ENCODE data around the gene FLVCR2. TPM values are rescaled to one million over a fixed set of nuclear protein-coding genes. Genes with fewer than 3 reads are reported as not detected.

Gene FLVCR2
- total and polyA plus RNA-seq, 2 experiments from 2014 or later = 1.4 to 3.1 TPM

- Histone ChIP-seq H4K20me1 (replicated peaks; ENCODE audit: insufficient read depth) (0 out of 2 replicates have a peak, but pooled peaks cover 4% of the 10 kb centered on the region), H2AFZ (no peak overlapping the region), H3K9me2 (ENCODE audit: insufficient read depth) (peaks cover 5% of the 10 kb centered on the region; the same call in 1 of the 2 replicates), H3K4me3 (no peak overlapping the region), H3K4me1 (ENCODE audit: insufficient read depth) (no peaks in the 10 kb centered on the region), H3K79me2 (replicated peaks; ENCODE audit: insufficient read depth) (no peaks in the 10 kb centered on the region), H3F3A (replicated peaks; ENCODE audit: low read depth) (no peaks in the 10 kb centered on the region), H3K4me2 (no peak overlapping the region), H3K27ac (ENCODE audit: low read depth) (no peak overlapping the region), H3K36me3 (ENCODE audit: insufficient read depth) (peaks cover 22% of the 10 kb centered on the region), H3K27me3 (ENCODE audit: insufficient read depth) (no peaks in the 10 kb centered on the region)
- Mint-ChIP-seq H3K27me3 (ENCODE audit: insufficient read depth, low read depth, poor library complexity) (peaks cover 4% of the 10 kb centered on the region), H3K36me3 (ENCODE audit: low read depth) (peaks cover 58% of the 10 kb centered on the region), H3K4me3 (no peak overlapping the region), H3K4me1 (no peaks in the 10 kb centered on the region; the same call in 2 of the 3 replicates), H3K27ac (no peak overlapping the region), H3K9me3 (peaks cover 15% of the 10 kb centered on the region; the same call in 2 of the 3 replicates)
- DNase-seq (ENCODE audit: low spot score) (no peak), ATAC-seq (no peak)
- TF ChIP-seq CTCF (conservative IDR thresholded peaks at IDR 0.05; ENCODE audit: low read depth in 2 of 2) = no peak
Observed at GRCh38 chr14:75697386-75697785, 119.0 kb downstream of the FLVCR2 start.

Small RNAs within 50 kb of the gene (small RNA-seq; reads per million reads assigned to genes)
- gene RNA5SP387 (ENCODE audit: low replicate concordance) = 0.35 reads per million, percentile 19 among the genes with 10 or more reads in this experiment

Other genes starting within 250 kb of the FLVCR2 start
- 38.9 and 46.4 TPM in 2 replicates for gene JDP2, start 150.6 kb upstream of the FLVCR2 start, total RNA-seq (2014; rRNA removed; shearing (Covaris generic))
- gene JDP2, start 150.6 kb upstream of the FLVCR2 start, polyA plus RNA-seq (2016; fragmentation: Nextera tagmentation; extraction: Ambion mirVana) = 12.5 and 13.3 TPM in 2 replicates
- gene BATF, start 56.2 kb upstream of the FLVCR2 start, total RNA-seq (2014; rRNA removed; shearing (Covaris generic)) = not detected in 2 replicates
- gene BATF, start 56.2 kb upstream of the FLVCR2 start, polyA plus RNA-seq (2016; fragmentation: Nextera tagmentation; extraction: Ambion mirVana) = not detected in 2 replicates
- 27.1 and 27.9 TPM in 2 replicates for gene ERG28, start 82.3 kb downstream of the FLVCR2 start, total RNA-seq (2014; rRNA removed; shearing (Covaris generic))
- gene ERG28, start 82.3 kb downstream of the FLVCR2 start, polyA plus RNA-seq (2016; fragmentation: Nextera tagmentation; extraction: Ambion mirVana) = 88.9 and 95.1 TPM in 2 replicates
- 34.2 and 35.4 TPM in 2 replicates for gene TTLL5, start 82.6 kb downstream of the FLVCR2 start, total RNA-seq (2014; rRNA removed; shearing (Covaris generic))
- 24.5 and 33.5 TPM in 2 replicates for gene TTLL5, start 82.6 kb downstream of the FLVCR2 start, polyA plus RNA-seq (2016; fragmentation: Nextera tagmentation; extraction: Ambion mirVana)